GM12878 (cell line): ENCODE results near the gene RPS8. TPM values are rescaled to one million over a fixed set of nuclear protein-coding genes. Genes with fewer than 3 reads are reported as not detected.

Experiments
- ATAC-seq: fragments of 200-7000 bp; cut with Tn5 transposase; 3 replicates; pipeline ENCODE4 v1.9.1; 2020; ENCODE audit warnings: mild to moderate bottlenecking, moderate library complexity
- BruUV-seq: library from RNA; stranded (reverse); fragments of 400-500 nt; replicated peaks from 2 replicates; lab custom pipeline; 2021; lab: Mats Ljungman, UMichigan
- CTCF ChIA-PET: fragments of 300-600 bp; sonication (Branson Sonifier 250); formaldehyde crosslinking; extraction: SDS; loops from one replicate; lab custom pipeline; 2021; ENCODE audit warnings: inconsistent platforms; lab: Yijun Ruan, JAX
- POLR2A ChIA-PET: fragments of 350-600 bp; formaldehyde crosslinking; extraction: SDS; loops from one replicate; lab custom pipeline; 2021; ENCODE audit warnings: inconsistent platforms; lab: Charles Lee
- RAD21 ChIA-PET: fragments of 300-600 bp; sonication (Branson Sonifier 250); formaldehyde crosslinking; loops from one replicate; lab custom pipeline; 2023; ENCODE audit warnings: antibody characterized with exemption; ENCODE audit not compliant: unreplicated experiment; lab: Charles Lee
- SMC1A ChIA-PET: fragments of 300-600 bp; sonication (Branson Sonifier 250); formaldehyde crosslinking; loops from one replicate; lab custom pipeline; 2023; ENCODE audit not compliant: unreplicated experiment, uncharacterized antibody; lab: Charles Lee
- DNase-seq: peaks from one replicate; pipeline ENCODE4 v3.0.0-alpha.2; 2011; ENCODE audit warnings: low read depth, low spot score
- FAIRE-seq: peaks from 3 replicates; lab custom pipeline; 2011; peaks lifted over from hg19 to GRCh38; lab: Jason Lieb, UNC
- H2AFZ ChIP-seq: 2 replicates; pipeline ENCODE4 v1.6.0; 2011; ENCODE audit warnings: low read depth, low read length, control low read depth; ENCODE audit not compliant: control insufficient read depth
- H3K27ac ChIP-seq: 2 replicates; pipeline ENCODE4 v1.5.1; 2011; ENCODE audit warnings: control low read depth; ENCODE audit not compliant: control insufficient read depth, insufficient read depth
- H3K27me3 ChIP-seq, 2 experiments: replicated peaks in 1 of 2; 2 replicates each; pipeline versions ENCODE4 v1.6.0 to v1.6.1; 2011; ENCODE audit warnings: low read length in 1 of 2; ENCODE audit not compliant: control insufficient read depth in 2 of 2, insufficient read depth in 2 of 2
- H3K36me3 ChIP-seq, 2 experiments: 2 replicates each; pipeline ENCODE4 v1.5.1; 2011; ENCODE audit warnings: low read length in 1 of 2; ENCODE audit not compliant: control insufficient read depth in 2 of 2, insufficient read depth in 2 of 2
- H3K4me1 ChIP-seq: 2 replicates; pipeline ENCODE4 v1.6.1; 2011; ENCODE audit warnings: mild to moderate bottlenecking, low read length, moderate library complexity, mixed read lengths; ENCODE audit not compliant: control insufficient read depth, insufficient read depth
- H3K4me2 ChIP-seq: 2 replicates; pipeline ENCODE4 v1.6.0; 2011; ENCODE audit warnings: control low read depth; ENCODE audit not compliant: control insufficient read depth, insufficient read depth
- H3K4me3 ChIP-seq: fragments of 200-600 bp; sonication (generic); 2 replicates; pipeline ENCODE4 v1.5.1; 2016
- H3K79me2 ChIP-seq: 2 replicates; pipeline ENCODE4 v1.6.0; 2011; ENCODE audit warnings: low read length; ENCODE audit not compliant: control insufficient read depth, insufficient read depth
- H3K9ac ChIP-seq: 2 replicates; pipeline ENCODE4 v1.8.0; 2011; ENCODE audit warnings: low read length, control low read depth, mixed read lengths; ENCODE audit not compliant: control insufficient read depth, insufficient read depth
- H3K9me3 ChIP-seq: replicated peaks from 3 replicates; pipeline ENCODE4 v1.5.1; 2011; ENCODE audit warnings: mild to moderate bottlenecking, low read length; ENCODE audit not compliant: control insufficient read depth, insufficient read depth
- H4K20me1 ChIP-seq: 2 replicates; pipeline ENCODE4 v1.6.0; 2011; ENCODE audit not compliant: control insufficient read depth, insufficient read depth
- CBX5 ChIP-seq: sonication (generic); IDR thresholded peaks from 2 replicates; pipeline ENCODE4 v1.6.1; 2016; ENCODE audit warnings: low read depth, moderate library complexity, mild to moderate bottlenecking, inconsistent platforms
- E2F8 ChIP-seq: fragments of 450-650 bp; IDR thresholded peaks from 2 replicates; pipeline ENCODE4 v1.6.1; 2018; ENCODE audit warnings: mild to moderate bottlenecking, low read depth, moderate library complexity; ENCODE audit not compliant: partially characterized antibody
- E4F1 ChIP-seq: fragments of 450-650 bp; IDR thresholded peaks from 2 replicates; pipeline ENCODE4 v1.6.1; 2018; ENCODE audit warnings: borderline replicate concordance, mild to moderate bottlenecking; ENCODE audit not compliant: partially characterized antibody
- FOS ChIP-seq: IDR thresholded peaks from 3 replicates; pipeline ENCODE4 v1.6.1; 2011; ENCODE audit warnings: borderline replicate concordance; ENCODE audit not compliant: insufficient read length; ENCODE audit errors: extremely low read depth
- HDAC2 ChIP-seq: fragments of 200-600 bp; sonication (generic); IDR thresholded peaks from 2 replicates; pipeline ENCODE4 v1.6.1; 2017
- KAT2A ChIP-seq: conservative IDR thresholded peaks from 2 replicates; pipeline ENCODE4 v1.6.1; 2011; ENCODE audit warnings: low read depth, low read length; ENCODE audit not compliant: control insufficient read depth
- MAX ChIP-seq: IDR thresholded peaks from 2 replicates; pipeline ENCODE4 v1.6.1; 2012; ENCODE audit warnings: low read depth, low read length, improper control_type of control experiment
- PAX8 ChIP-seq: fragments of 450-650 bp; IDR thresholded peaks from 2 replicates; pipeline ENCODE4 v1.6.1; 2017; ENCODE audit warnings: mild to moderate bottlenecking, moderate library complexity
- PBX3 ChIP-seq: IDR thresholded peaks from 2 replicates; pipeline ENCODE4 v1.6.1; 2011; ENCODE audit warnings: mild to moderate bottlenecking, low read depth, low read length, moderate library complexity; ENCODE audit not compliant: insufficient replicate concordance
- SIX5 ChIP-seq: IDR thresholded peaks from 2 replicates; pipeline ENCODE4 v1.6.1; 2011; ENCODE audit warnings: mild to moderate bottlenecking, low read depth, low read length, moderate library complexity; ENCODE audit not compliant: severe bottlenecking
- SMARCA5 ChIP-seq: fragments of 450-650 bp; IDR thresholded peaks from 2 replicates; pipeline ENCODE4 v1.6.1; 2017; ENCODE audit warnings: mild to moderate bottlenecking
- SRF ChIP-seq, 2 experiments: IDR thresholded peaks; 2 replicates each; pipeline ENCODE4 v1.6.1; 2011; ENCODE audit warnings: low read depth in 2 of 2, low read length in 2 of 2, mild to moderate bottlenecking in 1 of 2, moderate library complexity in 1 of 2
- YBX1 ChIP-seq: fragments of 450-650 bp; IDR thresholded peaks from 2 replicates; pipeline ENCODE4 v1.6.1; 2016; ENCODE audit warnings: antibody characterized with exemption
- ZSCAN29 ChIP-seq: fragments of 450-650 bp; IDR thresholded peaks from 2 replicates; pipeline ENCODE4 v1.6.1; 2017; ENCODE audit warnings: mild to moderate bottlenecking, moderate library complexity
- WGBS: methylation state at CpG from one replicate; pipeline ENCODE4 v1.1.6; 2016; ENCODE audit warnings: low lambda C conversion rate; ENCODE audit not compliant: insufficient replicate concordance, insufficient coverage; ENCODE audit errors: missing lambda C conversion rate; 5-methylcytosine and 5-hydroxymethylcytosine counted together
- in situ Hi-C: fragments of 300-500 bp; cut with MboI; formaldehyde crosslinking; loops from 9 replicates; pipeline ENCODE4 v1.14.3; 2018; ENCODE audit warnings: mixed read lengths
- intact Hi-C: fragments of 100-400 bp; cut with micrococcal nuclease; formaldehyde crosslinking; loops from one replicate; pipeline ENCODE4 v1.14.2; 2022; ENCODE audit not compliant: unreplicated experiment
- polyA plus RNA-seq, 11 experiments: library from polyadenylated mRNA; depleted of rRNA in 4 of 11; unstranded in 6 of 11; stranded (reverse) in 5 of 11; fragments of >200 nt; fragmentation: Nextera tagmentation in 4 of 11; fragmentation: Illumina TruSeq in 1 of 11; extraction: Ambion mirVana in 4 of 11; extraction: Trizol in 1 of 11; gene quantifications; 1 replicate in 1 of 11; 2 replicates in 10 of 11; pipeline versions ENCODE4 v1.2.1 to v1.2.3, GENCODE V29; 2011 to 2016; ENCODE audit warnings: inconsistent platforms in 2 of 11, missing spikeins in 2 of 11, low read depth in 1 of 11
- total RNA-seq, 4 experiments: library from RNA; depleted of rRNA in 3 of 4; stranded (reverse); fragments of >200 nt in 3 of 4; fragmentation: Illumina TruSeq in 1 of 4; extraction: Trizol in 1 of 4; gene quantifications; 2 replicates each; pipeline versions ENCODE4 v1.2.1 to v1.2.3, GENCODE V29; 2013 to 2021

Gene RPS8
- total and polyA plus RNA-seq, 10 of the 15 experiments (the other 5 are each of a cell fraction or from before 2014, with no cell fraction given) = 1,296 to 3,461 (median 2,877) TPM

GRCh38 chr1:44807364-44808062 is 32.2 kb downstream of the RPS8 start:
- in situ Hi-C loops (loop anchor here (5.0 kb wide), 1 partner anchor 75 kb away; the partner anchor contains the start of gene RNU5D-1), intact Hi-C loops (no loop called here)
- Histone ChIP-seq H3K9ac (peak overlapping the region; percentile 75), H3K4me2 (peak overlapping the region; percentile 49; the same call in 1 of the 2 replicates), H3K4me3 (no peak overlapping the region), H4K20me1 (no peaks in the 10 kb centered on the region), H3K36me3 (peaks cover 3 to 9% of the 10 kb centered on the region in 2 experiments; a peak in 3 of 4 replicates), H2AFZ (peak overlapping the region; percentile 52), H3K4me1 (peaks cover 52% of the 10 kb centered on the region), H3K9me3 (no peaks in the 10 kb centered on the region), H3K27me3 (no peaks in the 10 kb centered on the region), H3K79me2 (peaks cover 2% of the 10 kb centered on the region; the same call in 1 of the 2 replicates), H3K27ac (peak overlapping the region; percentile 95)
- peak; percentile 94 for FAIRE-seq
- WGBS = 1% methylated on average over 16 of the region's 16 CpGs
- SMC1A ChIA-PET = interaction anchor here (0.9 to 4.6 kb wide), 6 partner anchors 12 to 205 kb away, joined by 3 to 52 read pairs (median 6); partner anchors contain the start of gene UROD
- CTCF ChIA-PET = interaction anchor here (1.4 to 4.1 kb wide), 4 partner anchors 8 to 78 kb away, joined by 4 to 47 read pairs (median 22); partner anchors contain the start of genes PLK3 and RNU5D-1
- BruUV-seq = no TSS peak
- RAD21 ChIA-PET = interaction anchor here (2.7 to 3.5 kb wide), 4 partner anchors 8 to 85 kb away, joined by 21 to 41 read pairs (median 27); partner anchors contain the start of genes PLK3 and RNU5D-1
- DNase-seq = peak; percentile 65
- ATAC-seq = peak; percentile 64
- POLR2A ChIA-PET = interaction anchor here (0.6 to 5.1 kb wide), 8 partner anchors 8 to 661 kb away, joined by 4 to 59 read pairs (median 14); partner anchors contain the start of genes PLK3 and RNU5D-1
- TF ChIP-seq E4F1 (peak; percentile 11), HDAC2 (no peak), SRF (IDR thresholded peaks at IDR 0.05; ENCODE audit: low read depth in 2 of 2, low read length in 2 of 2) (0 out of 4 replicates have a peak, but pooled peaks of 1 of the 2 experiments have one; percentile 56), YBX1 (no peak), MAX (peak; percentile 61; the same call in 1 of the 2 replicates), KAT2A (no peak), E2F8 (peak; percentile 43), CBX5 (no peak), ZSCAN29 (no peak), PAX8 (no peak), FOS (no peak), PBX3 (peak; percentile 20), SIX5 (no peak), SMARCA5 (peak; percentile 81)
